GM12892 (cell line): Measurements from ENCODE around the gene PAX6.

Source experiments
- POLR2A ChIP-seq: IDR thresholded peaks from 2 replicates; pipeline ENCODE4 v1.6.1; 2011; ENCODE audit warnings: low read depth, low read length, control low read depth
- TAF1 ChIP-seq: IDR thresholded peaks from 2 replicates; pipeline ENCODE4 v1.6.1; 2011; ENCODE audit warnings: low read depth, mild to moderate bottlenecking, control low read depth, low read length, borderline replicate concordance

- TF ChIP-seq TAF1 (no peak), POLR2A (no peak)
Measured at GRCh38 chr11:31814176-31814868, 3.2 kb upstream of the PAX6 start.
